ENCODE measurements around the gene CXXC1.
"Not testable (repeated sequence)": the region's sequence is repeated elsewhere in the genome, so short reads cannot be mapped to it uniquely, and the experiment has no call there.

Gene CXXC1

DNA sequence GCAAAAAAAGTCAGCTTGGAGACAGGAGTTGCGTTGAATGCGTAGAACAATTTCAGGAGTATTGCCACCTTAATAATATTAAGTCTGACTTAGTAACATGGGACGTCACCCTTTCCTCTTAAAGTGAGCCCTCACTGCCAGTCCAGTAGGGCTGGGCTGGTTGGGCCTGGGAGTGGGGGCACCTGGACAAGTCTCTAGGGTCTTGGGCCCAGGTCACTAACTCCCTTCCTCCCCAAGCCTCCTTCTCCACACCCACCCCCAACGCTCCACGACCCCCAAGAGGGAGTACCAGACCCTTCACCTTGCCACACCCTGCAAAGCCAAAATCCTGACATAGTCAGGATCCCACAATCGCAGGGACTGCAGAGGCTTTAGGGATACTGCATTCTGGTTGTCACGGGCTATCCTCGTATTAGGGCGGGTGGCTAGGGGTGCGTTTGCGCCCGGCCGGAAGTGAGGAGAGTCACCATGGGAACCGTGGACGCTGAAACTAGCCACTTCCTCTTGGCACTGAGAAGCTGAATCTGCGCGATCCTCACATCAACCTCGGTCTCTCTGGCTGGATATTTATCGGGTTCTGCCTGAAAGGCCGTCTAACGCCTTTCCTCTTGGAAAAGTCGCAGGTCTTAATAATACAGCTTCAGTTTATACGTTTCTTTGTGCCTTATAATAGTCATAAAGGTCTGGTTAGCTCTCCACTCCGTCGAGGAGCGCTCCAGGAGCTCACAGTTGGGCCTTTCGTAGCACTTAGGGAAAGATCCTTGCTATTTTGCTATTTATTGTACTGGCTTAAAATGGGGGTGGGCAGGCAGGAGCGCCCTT is 10.3 kb upstream of the CXXC1 start:
- peak; percentile 80 for DNase-seq (ENCODE audit: low read depth)

DNA sequence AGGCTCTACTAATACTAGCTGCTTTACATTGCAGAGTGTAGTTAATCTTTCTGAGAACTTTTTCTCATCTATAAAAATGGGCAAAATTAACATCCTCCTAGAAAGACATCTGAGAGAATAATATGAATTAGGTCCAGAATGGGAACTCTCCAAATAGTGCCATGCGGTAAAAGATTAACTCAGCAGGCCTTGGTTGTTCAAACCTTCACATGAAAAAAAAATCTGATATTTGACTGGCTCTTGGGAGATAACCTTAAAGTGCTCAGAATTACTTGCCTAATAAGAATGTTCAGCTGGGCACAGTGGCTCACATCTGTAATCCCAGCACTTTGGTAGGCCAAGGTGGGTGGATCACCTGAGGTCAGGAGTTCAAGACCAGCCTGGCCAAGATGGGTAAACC is 5.5 kb upstream of the CXXC1 start:
- DNase-seq (ENCODE audit: low read depth), result no peak

DNA sequence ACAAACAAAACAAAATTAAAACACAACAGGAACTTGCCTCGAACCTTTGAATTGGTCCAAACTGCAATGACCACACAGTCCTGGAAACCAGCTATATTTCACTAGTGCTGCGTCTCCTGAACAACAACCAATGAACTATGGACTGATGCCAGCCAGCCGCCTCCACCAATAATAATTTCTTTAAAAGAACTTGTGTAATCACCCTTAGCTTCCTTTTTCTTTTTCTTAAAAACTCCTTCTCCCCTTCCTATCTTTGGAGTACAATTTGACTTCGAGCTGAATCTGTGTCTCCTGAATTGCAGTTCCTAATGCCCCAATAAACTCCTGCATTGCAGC is 1.6 kb upstream of the CXXC1 start:
- DNase-seq (ENCODE audit: low read depth), result no peak

DNA sequence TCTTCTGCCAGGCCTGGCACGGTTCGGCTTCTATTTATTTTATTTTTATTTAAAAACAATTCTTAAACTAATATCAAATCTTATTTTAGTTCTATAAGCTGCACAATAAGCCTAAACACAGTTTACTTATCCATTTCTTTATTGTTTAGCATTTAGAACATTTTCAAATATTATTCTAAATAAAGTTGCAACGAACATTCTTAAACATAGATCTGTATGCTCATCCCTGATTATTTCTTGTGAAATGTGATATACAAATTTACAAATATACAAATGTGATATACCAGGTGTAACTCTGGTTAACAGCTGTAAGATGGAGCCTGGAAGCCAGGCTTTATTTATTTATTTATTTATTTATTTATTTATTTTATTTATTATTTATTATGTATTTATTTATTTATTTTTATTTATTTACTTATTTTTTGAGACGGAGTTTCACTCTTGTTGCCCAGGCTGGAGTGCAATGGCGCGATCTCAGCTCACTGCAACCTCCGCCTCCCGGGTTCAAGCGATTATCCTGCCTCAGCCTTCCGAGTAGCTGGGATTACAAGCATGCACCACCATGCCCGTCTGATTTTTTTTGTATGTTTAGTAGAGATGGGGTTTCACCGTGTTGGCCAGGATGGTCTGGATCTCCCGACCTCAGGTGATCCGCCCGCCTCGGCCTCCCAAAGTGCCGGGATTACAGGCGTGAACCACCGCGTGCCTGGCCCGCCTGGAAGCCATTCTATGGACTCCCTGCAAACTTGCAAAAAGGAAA is 1.0 kb upstream of the CXXC1 start:
- not testable (repeated sequence) for DNase-seq (ENCODE audit: low read depth)

DNA sequence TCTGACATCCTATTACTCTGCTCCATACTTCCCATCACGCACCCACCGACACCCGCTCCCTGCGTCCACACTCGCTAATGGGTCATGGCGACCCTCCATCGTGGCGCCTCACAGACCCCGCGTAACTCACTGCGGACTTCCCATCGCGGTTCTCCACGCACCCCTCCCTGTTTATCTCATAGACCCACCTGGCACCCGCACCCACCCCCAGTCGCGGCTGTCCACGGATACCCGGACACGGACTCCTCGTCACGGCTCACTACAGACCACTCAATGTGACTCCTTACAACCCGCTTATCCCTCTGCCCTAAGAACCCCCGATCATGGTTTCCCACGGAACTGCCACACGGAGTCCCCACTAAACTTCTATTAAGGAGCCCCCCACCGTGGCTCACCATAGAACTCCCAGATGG is 458 bp downstream of the CXXC1 start:
- no peak for DNase-seq (ENCODE audit: low read depth)

DNA sequence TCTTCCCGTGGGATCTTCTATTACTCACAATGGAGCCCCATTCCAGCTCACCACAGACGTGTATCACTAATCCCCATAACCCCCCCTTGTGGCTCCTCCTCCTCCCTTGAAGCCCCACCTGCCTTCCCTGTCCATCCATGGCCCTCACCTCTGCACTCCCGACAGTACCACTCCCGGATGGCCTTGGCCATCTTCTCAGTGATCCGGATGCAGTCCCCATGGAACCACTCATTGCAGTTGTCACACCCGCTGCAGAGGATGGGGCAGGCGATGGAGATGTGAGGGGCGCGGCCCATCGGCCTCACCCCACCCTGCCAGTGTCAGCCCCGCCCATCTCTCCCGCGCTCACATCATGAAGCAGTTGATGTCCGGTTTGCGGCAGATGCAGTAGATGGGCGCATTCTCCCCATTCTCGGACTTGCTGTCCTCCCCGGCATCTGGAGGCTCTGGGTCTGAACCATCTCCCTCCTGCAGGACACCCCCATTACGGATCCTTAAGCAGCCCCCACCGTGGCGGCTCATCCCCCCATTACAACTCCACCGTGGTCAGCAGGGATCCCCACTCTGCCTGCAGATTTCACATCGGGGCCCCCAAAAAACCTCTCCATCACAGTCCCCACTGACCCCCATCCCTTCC is 983 bp downstream of the CXXC1 start:
- peak; percentile 59 for DNase-seq (ENCODE audit: low read depth)

DNA sequence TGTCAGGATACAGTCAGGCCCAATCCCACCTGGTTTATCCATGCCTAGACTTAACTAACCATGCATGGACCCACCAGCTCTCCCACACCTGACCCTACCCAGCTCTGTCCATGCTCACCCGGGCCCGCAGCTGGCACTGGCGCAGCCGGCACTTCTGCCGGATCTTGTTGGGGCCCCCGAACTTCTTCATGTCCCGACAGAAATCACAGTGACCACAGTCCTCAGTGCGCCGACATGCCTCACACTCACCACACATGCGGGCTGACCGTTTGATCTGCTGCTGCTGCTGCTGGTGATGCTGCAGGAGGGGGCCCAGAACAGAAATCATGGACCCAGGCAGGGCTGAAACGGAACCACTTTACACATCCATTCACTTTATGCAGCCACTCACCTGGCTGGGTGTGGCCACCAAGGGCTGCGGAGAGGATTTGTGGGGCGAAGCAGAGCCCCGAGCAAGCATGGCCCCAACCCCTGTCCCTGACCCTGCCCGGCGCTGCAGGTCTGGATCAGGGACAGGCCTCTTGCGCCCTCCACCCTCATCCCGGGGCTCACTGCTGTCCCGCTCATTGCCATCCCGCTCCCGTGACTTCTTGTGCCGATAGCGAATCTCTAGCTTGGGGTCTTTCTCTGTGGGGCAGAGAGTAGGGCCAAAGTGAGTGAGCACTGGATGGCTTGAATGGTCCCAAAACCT is 1.7 kb downstream of the CXXC1 start:
- no peak for DNase-seq (ENCODE audit: low read depth)

DNA sequence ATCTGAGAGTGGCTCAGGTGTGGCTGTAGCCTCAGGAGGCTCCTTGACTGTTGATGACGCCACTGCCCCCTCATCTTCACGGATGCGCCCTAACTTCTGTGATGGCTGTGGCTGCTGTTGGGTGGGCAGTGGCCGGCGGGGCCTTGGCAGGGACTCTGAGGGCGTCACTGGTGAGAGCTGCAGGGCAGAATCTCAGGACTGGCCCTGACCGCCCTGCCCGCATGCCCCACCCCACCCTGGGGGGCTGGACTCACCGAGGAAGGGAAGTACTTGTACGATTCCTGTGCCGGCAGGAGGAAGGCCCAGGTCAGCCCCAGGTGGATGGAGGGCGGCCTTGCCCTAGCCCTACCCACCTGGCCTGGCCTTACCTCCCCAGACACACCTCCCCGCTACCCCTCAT is 2.4 kb downstream of the CXXC1 start:
- no peak for DNase-seq (ENCODE audit: low read depth)

DNA sequence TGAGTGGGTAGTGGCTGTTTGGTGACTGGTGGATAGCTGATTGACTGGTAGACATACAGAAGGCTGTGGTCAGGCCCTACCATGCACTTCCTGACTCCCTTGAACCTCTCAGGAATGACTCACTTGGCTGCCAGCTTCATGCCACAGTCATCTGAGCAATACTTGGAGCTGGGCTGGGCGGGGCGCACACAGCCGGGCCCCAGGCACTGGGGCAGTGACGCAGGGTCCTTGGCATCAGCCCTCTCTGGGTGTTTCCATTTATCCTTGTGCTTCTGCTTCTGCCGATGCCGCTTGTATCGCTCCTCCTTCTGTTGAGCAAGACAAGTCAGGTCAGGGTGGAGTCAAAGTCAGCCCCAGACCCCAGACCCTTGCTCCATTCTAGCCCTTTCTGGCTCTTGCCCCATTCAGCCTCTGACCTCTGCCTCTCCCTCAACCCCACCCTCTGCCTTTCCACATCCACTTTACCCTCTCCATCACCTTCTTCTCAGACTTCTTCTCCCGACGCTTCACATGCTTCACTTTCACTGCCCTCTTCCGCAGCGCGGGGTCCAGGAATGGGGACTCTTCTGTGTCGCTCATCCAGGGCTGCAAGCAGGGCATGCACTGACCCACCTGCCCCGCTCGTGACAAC is 3.1 kb downstream of the CXXC1 start:
- DNase-seq (ENCODE audit: low read depth), result peak; percentile 12

DNA sequence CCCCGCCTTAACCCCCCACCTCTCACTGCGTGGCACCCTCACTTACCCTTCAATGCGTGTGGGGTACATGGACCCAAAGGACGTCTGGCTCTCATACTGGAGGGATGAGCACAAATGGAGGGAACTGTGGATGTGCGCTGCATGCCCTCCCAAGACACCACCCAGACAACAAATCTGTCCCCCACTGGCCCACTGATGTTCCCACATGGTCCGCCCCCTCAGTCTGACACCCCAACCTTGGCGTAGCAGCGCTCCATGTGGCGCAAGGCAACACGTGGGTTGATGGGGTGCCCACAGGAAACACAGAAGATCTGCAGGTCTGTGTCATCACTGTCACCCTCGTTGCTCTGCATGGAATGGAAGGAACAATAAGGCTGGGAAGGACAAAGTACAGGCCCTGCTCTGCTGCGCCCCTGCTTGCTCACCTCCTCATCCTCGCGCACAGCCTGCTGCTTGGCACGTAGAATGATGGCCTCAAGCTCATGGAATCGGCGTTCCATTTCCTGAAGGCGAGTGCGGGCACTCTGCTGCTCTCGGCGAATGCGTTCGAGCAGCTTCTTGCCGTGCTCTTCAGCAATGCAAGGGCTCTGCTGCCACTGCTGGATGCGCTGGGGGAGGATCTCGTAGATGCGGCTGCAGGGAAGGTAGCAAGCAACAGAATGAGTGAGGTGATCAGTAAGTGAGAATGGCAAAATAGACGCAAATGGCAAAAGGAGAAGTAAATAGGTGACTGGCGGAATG is 3.9 kb downstream of the CXXC1 start:
- DNase-seq (ENCODE audit: low read depth), result no peak

DNA sequence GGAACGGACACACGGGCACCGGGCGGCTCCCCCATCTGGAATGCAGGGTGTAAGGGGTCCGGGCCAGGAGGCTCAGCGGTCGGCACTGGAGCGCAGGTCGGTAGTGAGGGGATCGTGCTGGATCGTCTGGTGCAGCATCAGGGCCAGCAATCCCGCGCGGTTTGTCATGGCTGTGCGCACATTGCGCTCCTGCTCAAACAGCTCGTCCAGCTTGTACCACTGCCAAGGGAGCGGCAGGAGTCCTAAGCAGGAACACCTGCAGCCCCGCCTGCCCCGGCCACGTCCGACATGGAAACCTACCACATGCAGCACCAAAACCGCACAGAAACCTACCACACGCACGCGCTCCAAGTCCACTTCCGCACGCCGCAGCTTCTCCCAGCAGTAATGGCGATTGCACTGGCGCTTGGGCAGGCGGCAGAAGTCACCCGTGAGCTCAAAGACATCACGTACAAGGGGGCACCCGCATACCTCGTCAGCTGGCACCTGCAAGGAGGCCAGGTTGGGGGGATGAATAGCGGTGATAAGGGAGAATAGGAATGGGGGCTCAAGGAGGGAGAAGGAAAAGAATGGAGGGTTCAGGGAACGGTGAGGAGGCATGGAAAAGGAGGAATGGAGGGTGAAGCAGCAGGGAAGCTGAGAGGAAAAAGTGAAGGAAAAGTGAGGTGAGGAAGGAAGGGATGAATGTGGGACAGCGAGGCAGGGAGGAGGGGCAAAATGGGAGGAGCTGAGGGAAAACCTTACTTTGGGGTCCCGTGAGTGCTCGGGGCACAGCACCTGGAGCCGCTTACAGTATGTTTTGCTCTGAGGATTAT is 4.8 kb downstream of the CXXC1 start:
- no peak for DNase-seq (ENCODE audit: low read depth)

DNA sequence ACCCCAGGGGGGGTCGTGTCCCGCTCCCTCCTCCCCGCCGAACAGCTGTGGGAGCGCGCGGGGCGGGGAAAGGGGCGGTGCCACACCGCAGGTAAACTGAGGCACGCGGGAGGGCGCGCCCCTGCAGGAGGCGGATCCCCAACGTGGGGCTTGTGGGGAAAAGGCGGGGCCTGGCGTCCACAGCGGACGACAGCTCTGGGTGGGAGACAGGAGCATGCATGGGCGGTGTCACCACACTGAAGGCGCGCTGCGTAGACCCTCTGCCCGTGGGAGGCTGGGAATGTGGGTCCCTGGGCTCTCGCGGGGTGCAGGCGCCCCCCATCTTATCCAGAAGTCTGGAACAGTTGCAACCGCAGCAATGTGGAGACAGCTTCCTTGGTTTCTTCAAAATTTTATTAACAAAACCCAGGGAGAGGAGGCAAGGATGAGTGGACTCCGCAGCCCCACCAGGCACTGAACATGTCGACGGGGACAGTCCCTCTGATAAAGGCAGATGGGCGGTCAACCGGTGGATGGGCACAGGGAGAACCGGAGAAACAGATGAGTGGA is 5.4 kb downstream of the CXXC1 start:
- DNase-seq (ENCODE audit: low read depth), result no peak

DNA sequence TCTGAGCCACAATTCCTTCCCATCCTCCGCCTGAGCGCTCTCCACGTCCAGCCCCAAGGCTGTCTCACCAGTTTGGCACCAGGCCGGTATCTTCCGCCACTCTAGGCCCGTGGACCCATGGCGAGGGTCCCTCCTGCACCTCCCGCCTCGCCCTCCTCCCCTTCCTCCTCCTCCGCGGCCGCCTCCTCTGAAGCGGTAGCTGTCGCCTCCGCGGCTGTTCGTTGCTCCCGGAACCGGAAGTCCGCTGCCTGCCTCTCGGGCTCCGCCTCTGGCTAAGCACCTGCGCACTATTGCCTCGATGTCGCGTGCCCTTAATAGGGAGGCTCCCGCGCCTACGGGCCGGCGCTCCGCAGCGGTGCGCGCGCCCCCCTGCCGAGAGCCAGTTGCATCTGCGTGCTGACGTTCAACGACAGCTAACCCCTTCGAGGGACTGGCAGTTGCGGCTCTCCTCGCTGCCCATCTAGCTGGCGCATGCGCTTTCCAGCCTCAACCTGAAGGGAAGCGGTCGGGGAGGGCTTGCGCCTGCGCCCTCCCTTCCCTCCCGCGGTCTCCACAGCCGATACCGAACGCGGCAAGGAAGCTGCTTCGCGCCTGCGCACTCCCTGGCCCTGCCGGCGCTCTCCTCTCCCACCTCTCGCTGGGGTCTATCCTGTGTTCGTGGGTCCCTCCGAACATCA is 6.1 kb downstream of the CXXC1 start, which contains the start of gene MBD1:
TSS of gene MBD1 (minus strand) at position 229 of the 677 bp plus-strand sequence. CDS start 1,531 bp downstream, outside the sequence.
- DNase-seq (ENCODE audit: low read depth), result peak; percentile 99

DNA sequence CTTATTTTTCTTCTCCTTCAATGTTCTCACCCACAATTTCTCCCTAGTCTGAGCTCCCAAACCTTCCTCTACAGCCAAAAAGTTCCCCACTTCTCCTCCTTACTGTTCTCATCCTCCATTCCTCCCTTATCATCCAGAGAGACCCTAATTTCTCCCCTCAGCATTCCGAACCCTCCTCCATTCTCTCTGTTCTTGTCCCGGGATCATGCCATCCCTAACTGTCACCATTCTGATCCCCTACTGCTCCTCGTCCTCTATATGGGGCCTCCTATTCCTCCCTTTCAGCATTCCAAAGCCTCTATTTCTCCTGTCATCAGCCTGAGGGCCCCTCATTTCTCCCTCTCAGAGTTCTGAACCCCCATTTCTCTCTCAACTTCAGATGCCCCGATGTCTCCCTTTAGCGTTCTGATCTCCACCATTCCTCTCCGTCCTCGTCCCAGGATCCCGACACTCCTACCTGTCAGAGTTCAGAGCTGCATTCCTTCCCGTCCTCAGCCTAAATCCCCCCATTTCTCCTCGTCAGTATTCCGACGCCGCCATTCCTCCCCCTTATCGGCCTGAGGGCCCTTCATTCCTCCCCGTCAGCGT is 6.7 kb downstream of the CXXC1 start:
- peak; percentile 7 for DNase-seq (ENCODE audit: low read depth)

DNA sequence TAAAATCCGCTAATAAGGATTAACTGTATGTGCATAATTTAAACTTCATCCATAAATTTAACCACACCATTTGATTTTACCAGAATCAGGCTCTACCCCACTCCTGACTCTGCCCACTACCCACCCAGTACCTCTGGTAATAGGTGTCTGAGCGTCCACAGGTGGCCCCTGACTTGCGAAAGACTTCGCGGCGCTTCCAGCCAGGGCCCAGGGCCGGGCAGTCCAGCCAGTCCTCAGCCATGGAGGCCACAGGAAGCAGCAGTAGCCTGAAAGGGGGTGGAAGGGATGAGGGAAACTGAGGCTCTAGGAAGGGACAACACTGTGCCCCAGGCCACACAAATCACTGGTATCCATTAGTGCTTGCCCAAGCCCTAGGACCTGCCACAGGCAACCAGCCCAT is 7.7 kb downstream of the CXXC1 start:
- no peak for DNase-seq (ENCODE audit: low read depth)

DNA sequence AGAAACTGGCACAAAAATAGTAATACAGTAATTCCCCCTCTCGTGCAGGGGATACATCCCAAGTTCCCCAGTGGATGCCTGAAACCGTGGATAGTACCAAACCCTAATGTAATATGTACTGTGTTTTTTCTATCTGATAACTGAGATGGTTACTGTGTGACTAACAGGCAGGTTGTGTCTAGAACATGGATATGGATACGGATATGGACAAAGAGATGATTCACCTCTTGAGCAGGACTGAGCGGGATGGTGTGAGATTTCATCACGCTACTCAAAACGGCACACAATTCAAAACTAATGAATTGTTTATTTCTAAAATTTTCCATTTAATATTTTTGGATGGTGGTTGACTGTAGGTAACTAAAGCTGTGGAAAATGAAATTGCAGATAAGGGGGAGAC is 9.6 kb downstream of the CXXC1 start:
- peak; percentile 42 for DNase-seq (ENCODE audit: low read depth)

DNA sequence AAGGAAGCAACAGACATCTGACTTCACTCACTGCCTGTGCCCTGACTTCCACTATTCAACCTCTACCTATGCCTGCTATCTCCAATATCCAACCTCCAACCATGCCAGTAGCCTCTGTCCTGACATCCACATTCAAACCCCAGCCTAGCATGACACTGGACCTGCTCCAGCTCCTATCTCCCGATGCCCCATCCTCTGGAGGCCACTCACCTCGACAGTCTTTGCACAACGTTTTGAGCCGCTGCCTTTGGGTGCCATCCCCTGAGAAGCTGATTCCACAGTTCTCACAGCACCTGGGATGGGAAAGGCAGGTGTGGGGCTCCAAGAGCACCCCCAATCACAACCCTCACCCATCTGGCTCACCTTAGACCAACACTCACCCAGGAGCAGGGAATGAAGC is 11.0 kb downstream of the CXXC1 start:
- DNase-seq (ENCODE audit: low read depth), result no peak

DNA sequence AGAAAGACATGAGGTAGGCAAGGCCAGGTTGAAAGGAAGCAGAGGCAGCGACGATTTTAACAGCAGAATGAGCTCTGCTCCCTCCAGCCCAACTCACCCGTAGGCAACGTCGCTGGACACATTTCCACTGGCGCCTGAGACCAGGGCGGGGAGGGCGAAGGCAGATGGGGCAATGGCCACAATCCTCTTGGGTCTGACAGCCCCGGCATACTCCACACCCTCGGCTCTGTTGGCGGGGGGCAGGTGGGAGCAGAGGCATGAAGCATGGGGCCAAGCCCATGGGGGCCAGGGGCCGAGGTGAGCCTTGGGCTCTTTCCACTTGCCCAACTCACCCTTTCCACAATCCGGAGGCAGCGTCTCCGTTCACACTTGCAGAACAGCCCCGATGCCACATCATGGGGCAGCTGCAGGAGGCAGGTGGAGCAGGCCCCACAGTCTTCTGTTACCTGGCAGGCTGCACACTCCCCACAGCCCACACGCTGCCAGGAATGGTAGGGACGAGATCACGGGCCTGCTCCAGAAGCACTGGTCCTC is 11.9 kb downstream of the CXXC1 start:
- DNase-seq (ENCODE audit: low read depth), result no peak

DNA sequence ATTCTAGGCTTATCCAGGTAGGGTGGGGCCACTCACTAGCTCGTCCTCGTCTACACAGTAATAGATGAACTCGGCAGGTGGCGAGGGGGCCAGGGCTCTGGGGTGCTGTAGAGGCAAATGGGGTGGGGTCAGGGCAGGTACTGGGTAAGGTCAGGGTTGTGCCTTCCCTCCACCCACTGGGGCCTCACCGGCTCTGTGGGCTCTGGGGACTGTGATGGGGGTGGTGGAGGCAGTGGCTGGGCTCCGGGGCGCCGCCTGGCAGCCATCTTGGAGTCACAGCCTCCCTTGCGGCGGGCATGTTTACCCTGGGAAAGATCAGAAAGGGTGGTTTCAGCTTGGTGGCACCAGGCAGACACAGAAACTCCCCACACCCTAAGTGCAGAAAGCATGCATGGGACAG is 12.6 kb downstream of the CXXC1 start:
- no peak for DNase-seq (ENCODE audit: low read depth)

Data from EH (cell line).